IPS-18c (cell line): ENCODE results near the gene RAB11FIP3.
"Not testable (repeated sequence)": the region's sequence is repeated elsewhere in the genome, so short reads cannot be mapped to it uniquely, and the experiment has no call there.

Experiments
- H3K4me3 ChIP-seq: 2 replicates; pipeline ENCODE4 v1.7.0; 2013; ENCODE audit warnings: low read depth, mild to moderate bottlenecking, low read length, moderate library complexity; ENCODE audit not compliant: insufficient read depth
- H3K9me3 ChIP-seq: one replicate; pipeline ENCODE4 v1.6.1; 2013; ENCODE audit warnings: mild to moderate bottlenecking, low read length, moderate library complexity; ENCODE audit not compliant: control insufficient read depth, insufficient read depth

Gene RAB11FIP3

GRCh38 chr16:425082-425718, at the start of gene RAB11FIP3:
Gene RAB11FIP3, plus strand, starts transcription at chr16:425649. Its CDS starts 358 bp downstream, at chr16:426007.
- H3K9me3 ChIP-seq: no peaks in the 10 kb centered on the region
- peak within 1 kb of the TSS; percentile 85 for H3K4me3 ChIP-seq

- no peak overlapping the region for H3K4me3 ChIP-seq
- no peaks in the 10 kb centered on the region for H3K9me3 ChIP-seq
These were observed 49.3 kb upstream of the RAB11FIP3 start for GRCh38 chr16:375927-376816.

GRCh38 chr16:376817-377418, 48.5 kb upstream of the RAB11FIP3 start:
- Histone ChIP-seq H3K4me3 (no peak overlapping the region), H3K9me3 (no peaks in the 10 kb centered on the region)

- Histone ChIP-seq H3K9me3 (no peaks in the 10 kb centered on the region), H3K4me3 (no peak overlapping the region)
These were observed 48.0 kb upstream of the RAB11FIP3 start for GRCh38 chr16:377419-377951.

- not testable (repeated sequence) for H3K4me3 ChIP-seq, H3K9me3 ChIP-seq
These were observed 47.2 kb upstream of the RAB11FIP3 start for GRCh38 chr16:378113-378820.

- H3K9me3 ChIP-seq: no peaks in the 10 kb centered on the region
- H3K4me3 ChIP-seq: no peak overlapping the region
These were observed 46.6 kb upstream of the RAB11FIP3 start for GRCh38 chr16:378821-379182.

GRCh38 chr16:379183-379960, 46.1 kb upstream of the RAB11FIP3 start:
- Histone ChIP-seq H3K4me3 (peak overlapping the region; percentile 24), H3K9me3 (no peaks in the 10 kb centered on the region)

- Histone ChIP-seq H3K9me3 (no peaks in the 10 kb centered on the region), H3K4me3 (peak overlapping the region; percentile 78)
These were observed 45.3 kb upstream of the RAB11FIP3 start for GRCh38 chr16:379961-380761.

- H3K9me3 ChIP-seq: no peaks in the 10 kb centered on the region
- peak overlapping the region; percentile 78 for H3K4me3 ChIP-seq
These were observed 44.8 kb upstream of the RAB11FIP3 start for GRCh38 chr16:380762-381011.

GRCh38 chr16:381012-381788, 44.2 kb upstream of the RAB11FIP3 start:
- H3K9me3 ChIP-seq: no peaks in the 10 kb centered on the region
- H3K4me3 ChIP-seq: peak overlapping the region; percentile 78

- peak within 1 kb of the TSS; percentile 78 for H3K4me3 ChIP-seq
- no peaks in the 10 kb centered on the region for H3K9me3 ChIP-seq
These were observed 43.4 kb upstream of the RAB11FIP3 start, which contains the start of gene PGAP6 for GRCh38 chr16:381789-382717. Gene PGAP6, minus strand, starts transcription at chr16:381978. Its CDS starts 157 bp downstream, at chr16:381821.

- H3K4me3 ChIP-seq: peak overlapping the region; percentile 68
- no peaks in the 10 kb centered on the region for H3K9me3 ChIP-seq
These were observed 42.0 kb upstream of the RAB11FIP3 start for GRCh38 chr16:383326-384051.

GRCh38 chr16:386641-387156, 38.8 kb upstream of the RAB11FIP3 start:
- no peak overlapping the region for H3K4me3 ChIP-seq
- peaks cover 2% of the 10 kb centered on the region for H3K9me3 ChIP-seq
